UCSD-AML1 (cell line): ENCODE results near the gene CANT1.
"Not testable (repeated sequence)": the region's sequence is repeated elsewhere in the genome, so short reads cannot be mapped to it uniquely, and the experiment has no call there.

Source experiments
- DNase-seq: peaks from one replicate; lab custom pipeline; 2025; ENCODE audit not compliant: unreplicated experiment; lab: John Stamatoyannopoulos, UW

The CANT1 gene

DNA sequence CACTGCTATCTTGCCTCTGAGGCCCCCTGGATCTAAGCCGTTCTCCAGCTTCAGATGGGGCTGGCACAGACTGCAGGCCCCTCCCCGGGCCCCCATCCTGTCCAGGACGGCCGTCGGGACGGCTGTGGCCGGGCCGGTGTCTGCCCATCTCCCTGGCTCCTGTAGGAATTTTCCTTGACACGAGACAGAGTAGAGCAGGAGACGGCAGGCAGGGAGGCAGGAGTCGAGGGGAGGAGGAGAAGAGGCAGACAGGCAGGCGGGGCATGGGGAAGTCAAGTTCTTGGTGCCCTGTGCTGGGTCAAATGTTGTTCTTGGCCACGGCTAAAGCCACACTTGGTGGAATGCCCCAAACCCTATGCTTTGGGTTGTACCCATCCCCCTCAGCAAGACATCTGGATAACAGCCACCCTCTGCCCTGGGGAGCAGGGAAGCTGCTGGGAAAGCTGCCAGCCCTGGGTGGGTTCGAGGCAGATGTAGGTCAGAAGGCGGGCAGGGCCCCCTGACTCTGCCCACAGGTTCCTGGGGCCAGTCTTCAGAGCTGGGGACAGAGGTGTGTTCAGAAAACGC, 18.4 kb upstream of the CANT1 start:
- DNase-seq = no peak

DNA sequence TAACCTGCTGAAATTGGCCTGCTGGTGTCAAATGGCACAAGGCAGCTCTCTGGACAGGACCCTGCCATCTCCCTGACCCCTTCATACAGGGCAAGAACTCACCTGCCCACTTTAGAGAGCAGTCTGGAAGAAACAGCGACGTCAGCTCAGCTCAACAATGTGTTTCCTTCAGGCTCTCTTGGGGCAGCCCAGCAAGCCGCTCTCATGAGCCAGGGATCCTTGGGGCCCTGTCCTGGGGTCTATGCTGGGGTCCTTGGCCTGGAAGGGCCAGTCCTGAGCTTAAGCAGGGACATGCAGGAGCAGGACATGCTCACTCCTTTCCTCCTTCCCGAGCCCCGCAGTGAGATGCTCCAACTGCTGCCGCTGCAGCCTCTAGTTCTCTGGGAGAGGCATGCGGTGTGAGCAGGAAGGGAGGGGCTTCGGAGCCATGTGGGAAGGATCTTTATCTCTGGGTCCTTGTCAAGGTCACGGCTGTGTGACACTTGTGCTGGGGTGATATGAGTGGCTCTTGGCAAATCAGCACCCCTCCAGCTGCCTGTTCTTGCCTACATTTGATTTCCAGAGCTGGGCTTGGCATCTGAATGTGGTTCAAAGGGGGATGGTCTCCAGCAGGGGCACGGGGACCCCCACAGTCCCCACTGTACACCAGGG, 17.8 kb upstream of the CANT1 start:
- no peak for DNase-seq

GRCh38 chr17:79026376-79027273, 17.1 kb upstream of the CANT1 start:
- no peak for DNase-seq

DNA sequence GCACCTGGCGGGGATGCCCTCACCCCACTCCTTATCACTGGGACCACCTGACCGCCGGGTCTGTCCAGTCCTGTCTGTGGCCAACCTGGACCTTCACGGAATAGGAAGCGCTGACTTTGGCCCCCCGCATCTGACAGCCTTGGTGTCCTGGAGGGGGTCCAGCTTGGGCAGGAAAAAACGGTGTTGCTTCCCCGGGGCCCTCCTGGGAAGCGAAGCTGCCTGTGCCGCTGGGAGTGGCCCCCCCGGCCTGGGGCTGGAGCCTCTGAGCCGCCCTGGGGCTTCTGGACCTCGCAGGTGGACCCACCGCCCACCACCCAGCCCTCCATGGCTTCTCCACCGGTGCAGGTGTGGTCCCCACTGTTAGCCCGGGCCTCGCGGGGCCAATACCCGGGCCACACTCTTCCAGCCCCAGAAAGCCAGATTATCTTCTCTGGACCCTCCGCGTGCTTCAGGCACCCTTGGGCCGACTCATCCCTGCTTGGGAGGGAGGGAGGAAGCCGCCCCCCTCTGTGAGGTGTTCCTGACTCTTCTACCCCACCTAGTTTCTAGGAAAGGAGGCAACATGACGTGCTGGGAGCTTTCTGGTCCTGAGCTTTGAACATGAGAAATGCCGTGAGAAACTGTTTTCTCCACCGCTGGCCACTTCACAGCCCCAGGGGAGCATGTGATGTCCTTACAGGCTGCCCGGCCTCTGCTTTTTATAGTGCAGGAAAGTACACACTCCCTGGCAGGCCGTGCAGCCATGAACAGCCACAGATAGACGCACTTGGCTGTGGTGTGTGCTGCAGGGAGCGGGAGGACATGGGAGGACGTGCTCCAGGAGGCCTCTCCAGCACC, 15.6 kb upstream of the CANT1 start:
- DNase-seq = no peak

DNA sequence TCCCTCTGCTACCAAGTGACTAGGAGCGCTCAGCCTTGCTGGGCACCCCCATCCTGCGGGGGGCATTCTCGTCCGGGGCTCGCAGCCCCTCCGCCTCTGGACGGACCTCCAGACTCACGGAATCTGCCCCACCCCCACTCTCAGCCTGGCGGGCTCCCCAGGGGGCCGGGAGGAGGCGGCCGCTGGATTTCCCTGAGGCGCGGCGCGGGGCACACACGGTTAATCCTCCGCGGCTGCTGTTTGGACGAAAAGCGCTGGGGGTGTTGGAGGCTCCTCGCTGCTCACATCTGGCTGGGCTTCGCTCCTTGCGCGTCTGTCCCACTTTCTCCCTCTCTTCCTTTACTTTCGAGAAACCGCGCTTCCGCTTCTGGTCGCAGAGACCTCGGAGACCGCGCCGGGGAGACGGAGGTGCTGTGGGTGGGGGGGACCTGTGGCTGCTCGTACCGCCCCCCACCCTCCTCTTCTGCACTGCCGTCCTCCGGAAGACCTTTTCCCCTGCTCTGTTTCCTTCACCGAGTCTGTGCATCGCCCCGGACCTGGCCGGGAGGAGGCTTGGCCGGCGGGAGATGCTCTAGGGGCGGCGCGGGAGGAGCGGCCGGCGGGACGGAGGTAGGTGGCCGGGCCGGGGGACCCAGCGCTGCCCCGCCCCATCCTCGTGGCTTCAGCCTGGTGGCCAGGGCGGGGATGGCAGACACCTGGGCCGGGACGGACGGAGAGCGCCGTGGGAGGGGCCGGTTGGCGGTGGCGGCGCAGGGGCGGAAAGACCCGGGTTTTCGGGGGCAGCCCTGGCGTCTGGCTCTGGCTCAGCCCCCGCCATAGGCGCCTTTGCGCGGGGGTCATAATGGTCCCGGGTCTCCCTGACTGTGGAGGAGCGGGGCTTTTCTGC, 14.6 kb upstream of the CANT1 start, which contains the start of gene C1QTNF1:
Gene C1QTNF1, plus strand, starts transcription at position 284 of the 886 bp plus-strand sequence. CDS start 19,800 bp downstream, outside the sequence.
- no peak for DNase-seq

DNA sequence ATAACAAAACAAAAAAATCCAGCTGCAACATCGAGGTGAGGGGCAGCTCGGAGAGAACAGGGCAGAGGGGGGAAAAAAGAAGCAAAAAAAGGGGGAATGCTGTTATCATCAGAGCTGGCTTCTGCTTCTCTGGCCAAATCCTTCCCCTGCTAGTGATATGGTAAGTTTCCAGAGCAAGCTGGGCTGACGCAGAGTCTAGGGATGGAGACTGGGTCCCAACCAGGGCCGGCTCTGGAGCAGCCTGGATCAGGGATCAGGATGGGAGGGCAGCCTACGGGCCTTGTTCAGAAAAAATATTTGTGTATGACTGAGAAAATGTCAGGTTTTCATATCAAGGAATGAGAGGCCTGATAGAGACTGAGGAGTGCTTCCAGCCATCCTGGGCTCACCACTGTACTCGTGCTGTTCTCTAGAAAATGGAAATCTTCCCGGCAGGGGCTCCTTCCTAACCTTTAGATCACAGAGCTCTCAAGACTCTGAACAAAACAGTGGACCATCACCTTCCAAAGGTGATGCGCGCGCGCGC, 13.7 kb upstream of the CANT1 start:
- DNase-seq = no peak

DNA sequence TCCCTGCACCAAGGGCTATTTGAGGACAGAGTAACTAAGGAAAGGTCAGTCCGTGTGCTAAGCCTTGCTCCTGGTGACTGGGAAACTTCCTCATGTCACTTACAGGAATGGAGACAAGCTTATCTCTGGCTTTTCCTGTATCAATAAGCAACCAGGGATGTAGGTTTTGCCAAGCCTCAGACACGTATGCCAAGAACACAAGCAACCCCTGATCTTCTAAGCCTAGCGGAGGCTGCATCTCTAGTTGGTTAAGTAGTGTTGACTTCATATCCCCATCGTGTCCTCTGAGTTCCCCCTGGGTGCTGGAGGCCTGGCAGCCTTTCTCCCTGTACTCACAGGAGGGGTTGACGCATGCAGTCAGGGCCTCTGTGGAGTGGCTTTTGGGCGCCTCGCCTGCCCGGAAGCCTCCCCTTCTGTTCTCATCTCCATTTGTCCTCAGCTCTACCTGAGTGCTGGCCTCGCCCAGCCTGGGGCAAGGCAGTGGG, 13.0 kb upstream of the CANT1 start:
- no peak for DNase-seq

GRCh38 chr17:79021929-79022328, 12.4 kb upstream of the CANT1 start:
- DNase-seq = not testable (repeated sequence)

DNA sequence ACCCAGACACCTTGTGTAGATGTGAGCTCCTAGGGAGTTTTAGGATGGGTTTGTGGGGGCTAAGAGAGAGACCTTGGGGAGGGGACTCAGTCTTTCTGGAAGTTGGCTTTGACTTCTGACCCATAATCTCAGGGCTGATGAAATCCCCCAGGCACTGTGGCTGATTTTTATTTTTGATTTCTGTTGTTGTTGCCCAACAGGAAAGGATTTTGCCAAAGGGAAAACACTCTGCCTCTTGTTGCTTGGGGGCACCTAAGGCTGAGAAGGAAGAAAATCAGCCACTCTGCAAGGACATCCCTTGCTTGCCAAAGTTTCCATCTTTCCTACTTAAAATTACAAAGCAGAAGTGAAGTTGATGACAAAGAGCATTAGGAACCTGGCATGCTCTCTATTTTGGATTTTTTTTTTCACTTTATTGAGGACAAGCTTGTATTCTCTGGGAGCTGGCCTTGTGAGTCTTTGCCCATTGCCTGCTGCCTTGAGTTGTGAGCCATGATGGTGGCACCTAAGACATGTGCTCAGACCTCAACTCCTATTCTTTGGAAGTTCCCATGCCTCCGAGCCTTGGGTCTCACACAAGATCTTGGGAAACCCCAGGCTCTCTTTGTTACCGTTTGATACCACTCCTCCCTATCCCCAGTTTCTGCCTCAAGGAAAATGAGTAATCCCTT, 11.2 kb upstream of the CANT1 start:
- no peak for DNase-seq

- peak; percentile 43 for DNase-seq
Measured at GRCh38 chr17:79019632-79020584, 10.3 kb upstream of the CANT1 start.

- DNase-seq = no peak
Measured at GRCh38 chr17:79019261-79019631, 9.7 kb upstream of the CANT1 start.

- DNase-seq = no peak
Measured at GRCh38 chr17:79018370-79018695, 8.8 kb upstream of the CANT1 start.

GRCh38 chr17:79017546-79018369, 8.2 kb upstream of the CANT1 start:
- DNase-seq = no peak

DNA sequence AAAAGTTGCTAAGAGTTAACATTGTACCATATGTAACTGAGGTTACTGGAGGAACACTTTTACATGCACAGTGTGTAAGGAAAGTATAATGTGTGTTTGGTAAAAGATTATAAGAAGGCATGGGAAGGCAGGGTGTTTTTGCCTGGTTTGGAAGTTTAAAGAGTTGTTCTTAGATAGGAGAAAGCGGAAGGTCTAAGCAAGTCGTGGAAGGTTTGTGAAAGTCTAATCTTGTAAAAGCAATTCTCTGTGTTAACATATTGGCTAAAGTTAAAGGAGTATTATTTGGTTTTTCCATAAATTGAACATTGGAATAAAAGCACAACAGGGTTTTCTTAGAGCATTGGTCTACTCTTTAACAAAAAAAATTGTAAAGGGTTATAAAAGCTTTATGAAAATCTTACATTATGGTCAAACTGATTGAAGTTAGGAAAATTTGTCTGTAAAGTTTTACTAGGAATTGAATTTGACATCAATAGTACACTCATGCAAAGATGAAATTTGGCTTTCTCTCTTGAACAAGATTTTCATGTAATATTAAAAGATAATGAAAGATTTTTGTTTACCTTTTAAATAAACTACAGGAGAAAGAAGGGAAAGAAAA, 4.7 kb upstream of the CANT1 start:
- DNase-seq = no peak

- DNase-seq = no peak
Measured at GRCh38 chr17:79012563-79013134, 3.1 kb upstream of the CANT1 start.

- no peak for DNase-seq
Measured at GRCh38 chr17:79011451-79012147, 2.0 kb upstream of the CANT1 start.
